H1 (cell line): Measurements from ENCODE around the gene LIF. TPM values are rescaled to one million over a fixed set of nuclear protein-coding genes. Genes with fewer than 3 reads are reported as not detected.

ENCODE experiments used
- BRCA1 ChIP-seq: IDR thresholded peaks from 2 replicates; pipeline ENCODE4 v1.6.1; 2012; ENCODE audit warnings: low read depth, low read length, improper control_type of control experiment
- CBX8 ChIP-seq: fragments of 300-800, 300-1000 bp; sonication (generic); IDR thresholded peaks from 2 replicates; pipeline ENCODE4 v1.7.1; 2016; ENCODE audit warnings: low read depth, low read length, borderline replicate concordance
- CHD1 ChIP-seq: IDR thresholded peaks from 2 replicates; pipeline ENCODE4 v1.6.1; 2012; ENCODE audit warnings: low read depth, low read length, improper control_type of control experiment
- CHD2 ChIP-seq: IDR thresholded peaks from 2 replicates; pipeline ENCODE4 v1.6.1; 2012; ENCODE audit warnings: low read length, improper control_type of control experiment
- EZH2 ChIP-seq: fragments of 200-600 bp; sonication (generic); IDR thresholded peaks from 2 replicates; pipeline ENCODE4 v1.7.1; 2012; ENCODE audit warnings: low read depth, mild to moderate bottlenecking, moderate library complexity, low read length, inconsistent platforms; ENCODE audit not compliant: severe bottlenecking
- FOSL1 ChIP-seq: IDR thresholded peaks from 2 replicates; pipeline ENCODE4 v1.6.1; 2011; ENCODE audit warnings: mild to moderate bottlenecking, low read depth, low read length, moderate library complexity; ENCODE audit not compliant: insufficient read depth
- GABPA ChIP-seq: IDR thresholded peaks from 2 replicates; pipeline ENCODE4 v1.6.1; 2011; ENCODE audit warnings: mild to moderate bottlenecking, low read length, moderate library complexity, borderline replicate concordance; ENCODE audit not compliant: insufficient read depth
- GTF2F1 ChIP-seq: IDR thresholded peaks from 2 replicates; pipeline ENCODE4 v1.6.1; 2012; ENCODE audit warnings: low read depth, low read length, improper control_type of control experiment, borderline replicate concordance
- HDAC2 ChIP-seq, 2 experiments: fragments of 300-600 bp in 1 of 2; sonication (generic) in 1 of 2; IDR thresholded peaks; 2 replicates each; pipeline ENCODE4 v1.6.1; 2011 to 2012; ENCODE audit warnings: low read depth in 2 of 2, low read length in 2 of 2, mild to moderate bottlenecking in 2 of 2, moderate library complexity in 2 of 2, borderline replicate concordance in 1 of 2, inconsistent platforms in 1 of 2
- KDM1A ChIP-seq: fragments of 200-600, 300-600 bp; sonication (generic); IDR thresholded peaks from 2 replicates; pipeline ENCODE4 v1.7.1; 2016; ENCODE audit warnings: mild to moderate bottlenecking, low read length, borderline replicate concordance
- KDM4A ChIP-seq: IDR thresholded peaks from one replicate; pipeline ENCODE4 v1.7.1; 2012; ENCODE audit warnings: low read depth, mild to moderate bottlenecking, moderate library complexity, low read length, inconsistent platforms; ENCODE audit not compliant: severe bottlenecking
- NRF1 ChIP-seq: IDR thresholded peaks from 2 replicates; pipeline ENCODE4 v1.6.1; 2011; ENCODE audit warnings: mild to moderate bottlenecking, low read depth, low read length, improper control_type of control experiment
- PHF8 ChIP-seq: fragments of 200-600 bp; sonication (generic); conservative IDR thresholded peaks from 2 replicates; pipeline ENCODE4 v1.7.1; 2012; ENCODE audit warnings: low read depth, mild to moderate bottlenecking, inconsistent platforms, low read length, moderate library complexity
- RXRA ChIP-seq: IDR thresholded peaks from 2 replicates; pipeline ENCODE4 v1.6.1; 2011; ENCODE audit warnings: low read depth, mild to moderate bottlenecking, low read length, moderate library complexity; ENCODE audit not compliant: insufficient read depth
- SIRT6 ChIP-seq: IDR thresholded peaks from one replicate; pipeline ENCODE4 v1.7.1; 2012; ENCODE audit warnings: low read length, inconsistent platforms
- SP1 ChIP-seq: IDR thresholded peaks from 2 replicates; pipeline ENCODE4 v1.6.1; 2011; ENCODE audit warnings: low read depth, low read length
- SP2 ChIP-seq: IDR thresholded peaks from 2 replicates; pipeline ENCODE4 v1.6.1; 2012; ENCODE audit warnings: mild to moderate bottlenecking, low read length, inconsistent platforms
- SP4 ChIP-seq: IDR thresholded peaks from 2 replicates; pipeline ENCODE4 v1.6.1; 2012; ENCODE audit warnings: low read length, inconsistent platforms
- SUZ12 ChIP-seq: fragments of 200-600 bp; sonication (generic); IDR thresholded peaks from 2 replicates; pipeline ENCODE4 v1.6.1; 2012; ENCODE audit warnings: mild to moderate bottlenecking, inconsistent platforms, low read length, moderate library complexity, mixed read lengths
- TAF7 ChIP-seq: optimal IDR thresholded peaks from 2 replicates; pipeline ENCODE3; 2011; ENCODE audit warnings: low read depth, mild to moderate bottlenecking, inconsistent platforms, low read length, moderate library complexity, borderline replicate concordance
- TCF12 ChIP-seq: IDR thresholded peaks from 2 replicates; pipeline ENCODE4 v1.6.1; 2011; ENCODE audit warnings: low read depth, mild to moderate bottlenecking, low read length
- YY1 ChIP-seq: IDR thresholded peaks from 2 replicates; pipeline ENCODE4 v1.6.1; 2011; ENCODE audit warnings: low read depth, mild to moderate bottlenecking, low read length
- polyA plus RNA-seq, 7 experiments: library from polyadenylated mRNA; depleted of rRNA in 3 of 7; stranded (reverse) in 5 of 7; unstranded in 2 of 7; fragments of >200 nt in 5 of 7; fragments of 200-250 nt in 2 of 7; gene quantifications; 1 replicate in 5 of 7; 2 replicates in 1 of 7; 4 replicates in 1 of 7; pipeline versions ENCODE4 v1.2.1 to v1.2.3, GENCODE V29; 2011 to 2013; ENCODE audit warnings: missing spikeins in 2 of 7, mixed read lengths in 2 of 7
- total RNA-seq: library from RNA; stranded (reverse); fragmentation: NEBNext Ultra II Directional; extraction: Animal tissue kit (Norgen Biotek cat#: 25700); gene quantifications from 2 replicates; pipeline ENCODE4 v1.2.1, GENCODE V29; 2021
- TF ChIP-seq, protein P1 (sequence below): IDR thresholded peaks from 2 replicates; pipeline ENCODE4 v1.6.1; 2012; ENCODE audit warnings: inconsistent platforms
- TF ChIP-seq, protein P2 (sequence below): IDR thresholded peaks from 2 replicates; pipeline ENCODE4 v1.6.1; 2012; ENCODE audit warnings: inconsistent platforms

The LIF gene
- total and polyA plus RNA-seq, 2 of the 8 experiments (the other 6 are each of a cell fraction or from before 2014, with no cell fraction given): 3.3 to 3.5 TPM

DNA sequence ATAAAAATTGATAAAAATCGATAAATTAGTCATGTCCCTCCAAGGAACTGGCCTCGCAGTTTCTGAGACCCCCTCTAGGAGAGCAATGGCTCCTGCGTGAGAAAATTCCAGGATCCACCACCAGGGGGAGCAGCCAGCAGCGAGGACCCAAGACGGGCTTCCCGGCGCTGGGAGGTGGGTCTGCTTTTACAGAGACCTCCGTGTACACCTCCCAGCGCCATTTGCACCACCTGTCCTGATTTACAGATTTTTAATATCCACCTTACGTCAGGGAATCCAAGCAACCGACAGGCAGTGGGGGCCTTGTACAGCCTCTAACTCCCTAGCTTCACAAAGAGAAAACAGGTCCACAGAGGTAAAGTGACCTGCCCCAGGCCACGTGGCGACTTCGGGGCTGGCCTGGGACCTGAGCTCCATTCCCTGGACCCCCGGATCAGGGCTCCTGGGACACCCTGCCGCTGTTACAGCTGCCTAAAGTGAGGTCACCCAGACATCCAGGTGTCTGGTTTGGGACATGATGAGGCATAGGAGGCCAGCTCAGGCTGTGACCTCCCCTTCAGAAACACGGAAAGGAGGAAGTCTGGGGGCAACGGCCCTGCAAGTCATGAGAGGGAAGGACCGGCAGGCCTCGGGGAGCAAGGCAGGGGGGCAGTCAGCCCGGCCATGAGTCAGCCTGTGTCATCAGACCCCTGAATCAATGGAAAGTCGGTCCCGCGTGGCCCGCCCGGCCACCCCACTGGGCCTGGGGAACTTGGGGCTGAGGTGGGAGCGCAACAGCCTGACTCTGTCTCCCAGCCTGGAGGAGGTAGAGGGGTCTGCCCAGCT lies 16.6 kb upstream of the LIF start (continued):
- no peak for TF ChIP-seq SP1
- TF ChIP-seq SUZ12: no peak
- TF ChIP-seq TAF7: no peak
- no peak for TF ChIP-seq NRF1
- TF ChIP-seq, protein P1, sequence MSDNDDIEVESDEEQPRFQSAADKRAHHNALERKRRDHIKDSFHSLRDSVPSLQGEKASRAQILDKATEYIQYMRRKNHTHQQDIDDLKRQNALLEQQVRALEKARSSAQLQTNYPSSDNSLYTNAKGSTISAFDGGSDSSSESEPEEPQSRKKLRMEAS: peak; percentile 82
- TF ChIP-seq CHD2: no peak
- TF ChIP-seq FOSL1: no peak
- TF ChIP-seq, protein P2, sequence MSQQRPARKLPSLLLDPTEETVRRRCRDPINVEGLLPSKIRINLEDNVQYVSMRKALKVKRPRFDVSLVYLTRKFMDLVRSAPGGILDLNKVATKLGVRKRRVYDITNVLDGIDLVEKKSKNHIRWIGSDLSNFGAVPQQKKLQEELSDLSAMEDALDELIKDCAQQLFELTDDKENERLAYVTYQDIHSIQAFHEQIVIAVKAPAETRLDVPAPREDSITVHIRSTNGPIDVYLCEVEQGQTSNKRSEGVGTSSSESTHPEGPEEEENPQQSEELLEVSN: peak; percentile 82
- TF ChIP-seq HDAC2 (IDR thresholded peaks at IDR 0.05; ENCODE audit: borderline replicate concordance in 1 of 2, low read depth in 2 of 2, low read length in 2 of 2): no peak
- no peak for TF ChIP-seq KDM4A
- no peak for TF ChIP-seq PHF8
- no peak for TF ChIP-seq CBX8
- no peak for TF ChIP-seq EZH2
- no peak for TF ChIP-seq BRCA1
- TF ChIP-seq RXRA: no peak
- no peak for TF ChIP-seq GTF2F1
- TF ChIP-seq SIRT6: no peak
- TF ChIP-seq TCF12: no peak
- no peak for TF ChIP-seq KDM1A
- TF ChIP-seq YY1: peak; percentile 88
- no peak for TF ChIP-seq SP4
- TF ChIP-seq GABPA: no peak
- TF ChIP-seq CHD1: no peak
- no peak for TF ChIP-seq SP2
